ENCODE measurements around the gene KCNAB2.

The KCNAB2 gene

DNA sequence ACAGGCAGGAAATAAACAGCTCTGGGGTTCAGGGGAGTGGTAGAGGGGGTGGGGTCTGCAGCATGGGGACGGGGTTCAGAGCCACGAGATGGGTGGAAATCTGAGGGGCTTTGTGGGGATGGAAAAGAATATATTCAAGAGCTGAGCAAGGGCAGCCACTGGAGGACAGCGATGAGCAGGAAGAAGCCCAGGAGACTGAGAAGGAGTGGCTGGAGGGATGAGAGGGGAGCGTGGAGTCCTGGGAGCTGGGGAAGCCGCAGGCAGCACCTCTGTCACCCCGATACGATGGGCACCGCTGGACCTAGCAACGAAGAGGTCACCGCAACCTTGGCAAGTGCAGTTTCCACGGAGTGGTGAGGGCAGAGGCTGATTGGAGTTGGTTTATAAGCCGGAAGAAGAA lies 10.0 kb upstream of the KCNAB2 start:
- no peak for DNase-seq (ENCODE audit: low read depth, low spot score)
- TF ChIP-seq, protein P1, sequence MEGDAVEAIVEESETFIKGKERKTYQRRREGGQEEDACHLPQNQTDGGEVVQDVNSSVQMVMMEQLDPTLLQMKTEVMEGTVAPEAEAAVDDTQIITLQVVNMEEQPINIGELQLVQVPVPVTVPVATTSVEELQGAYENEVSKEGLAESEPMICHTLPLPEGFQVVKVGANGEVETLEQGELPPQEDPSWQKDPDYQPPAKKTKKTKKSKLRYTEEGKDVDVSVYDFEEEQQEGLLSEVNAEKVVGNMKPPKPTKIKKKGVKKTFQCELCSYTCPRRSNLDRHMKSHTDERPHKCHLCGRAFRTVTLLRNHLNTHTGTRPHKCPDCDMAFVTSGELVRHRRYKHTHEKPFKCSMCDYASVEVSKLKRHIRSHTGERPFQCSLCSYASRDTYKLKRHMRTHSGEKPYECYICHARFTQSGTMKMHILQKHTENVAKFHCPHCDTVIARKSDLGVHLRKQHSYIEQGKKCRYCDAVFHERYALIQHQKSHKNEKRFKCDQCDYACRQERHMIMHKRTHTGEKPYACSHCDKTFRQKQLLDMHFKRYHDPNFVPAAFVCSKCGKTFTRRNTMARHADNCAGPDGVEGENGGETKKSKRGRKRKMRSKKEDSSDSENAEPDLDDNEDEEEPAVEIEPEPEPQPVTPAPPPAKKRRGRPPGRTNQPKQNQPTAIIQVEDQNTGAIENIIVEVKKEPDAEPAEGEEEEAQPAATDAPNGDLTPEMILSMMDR (IDR thresholded peaks at IDR 0.05; ENCODE audit: insufficient read depth, low read length, missing control alignments) = peak; percentile 8
- CTCF ChIA-PET = interaction anchor here (3.4 kb wide), 1 partner anchor 11 kb away, joined by 20 read pairs; no protein-coding TSS in a partner anchor
- H3K4me3 ChIP-seq (ENCODE audit: low read depth, low read length) = no peak overlapping the region
- POLR2A ChIA-PET = no interaction called here

DNA sequence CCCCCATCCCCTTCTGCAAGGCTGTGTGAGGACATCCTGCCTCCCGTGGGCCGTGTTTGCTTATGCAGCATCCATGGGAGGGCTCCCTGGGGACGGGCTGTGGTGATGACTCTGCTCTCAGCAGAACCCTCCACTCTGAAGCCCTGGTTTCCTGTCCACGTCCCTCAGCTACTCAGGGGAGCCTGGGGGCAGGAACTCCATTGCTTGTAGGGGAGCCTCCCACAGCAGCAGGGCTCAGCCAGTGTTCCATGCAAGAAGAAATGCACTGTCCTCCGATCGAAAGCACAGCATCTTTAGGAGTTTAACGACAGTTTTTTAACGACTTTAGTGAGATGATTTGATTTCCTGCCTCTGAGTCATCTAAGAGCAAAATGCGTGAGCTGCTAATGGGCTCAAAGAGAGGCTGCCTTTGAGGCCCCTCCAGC lies 8.3 kb upstream of the KCNAB2 start:
- DNase-seq (ENCODE audit: low read depth, low spot score) = peak; percentile 63
- H3K4me3 ChIP-seq (ENCODE audit: low read depth, low read length) = no peak overlapping the region; the same call in 1 of the 2 replicates
- CTCF ChIA-PET = interaction anchor here (1.3 kb wide), 1 partner anchor 21 kb away, joined by 3 read pairs; no protein-coding TSS in a partner anchor
- POLR2A ChIA-PET = interaction anchor here (0.8 kb wide), 1 partner anchor 11 kb away, joined by 4 read pairs; no protein-coding TSS in a partner anchor
- TF ChIP-seq, protein P1 (IDR thresholded peaks at IDR 0.05; ENCODE audit: insufficient read depth, low read length, missing control alignments) = peak; percentile 7

DNA sequence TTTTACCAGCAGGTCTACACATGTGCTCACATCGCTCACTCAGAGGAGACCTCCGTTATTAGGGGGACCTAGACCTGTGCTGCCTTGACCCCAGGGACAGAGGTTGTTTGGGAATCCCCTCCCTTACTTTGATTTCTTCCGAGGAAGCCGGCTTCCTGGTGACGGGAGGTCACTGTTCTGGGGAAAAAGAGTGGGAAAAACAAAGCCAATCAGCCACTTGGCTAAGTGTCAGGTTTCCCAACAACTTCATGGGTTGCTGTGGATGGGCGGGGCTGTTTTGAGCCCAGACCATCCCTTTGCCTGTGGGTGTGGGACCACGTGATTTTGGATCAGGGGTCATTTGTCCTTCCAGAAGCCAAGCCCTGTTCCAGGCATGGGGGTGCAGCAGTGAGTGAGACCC lies 7.1 kb upstream of the KCNAB2 start:
- DNase-seq (ENCODE audit: low read depth, low spot score) = no peak

DNA sequence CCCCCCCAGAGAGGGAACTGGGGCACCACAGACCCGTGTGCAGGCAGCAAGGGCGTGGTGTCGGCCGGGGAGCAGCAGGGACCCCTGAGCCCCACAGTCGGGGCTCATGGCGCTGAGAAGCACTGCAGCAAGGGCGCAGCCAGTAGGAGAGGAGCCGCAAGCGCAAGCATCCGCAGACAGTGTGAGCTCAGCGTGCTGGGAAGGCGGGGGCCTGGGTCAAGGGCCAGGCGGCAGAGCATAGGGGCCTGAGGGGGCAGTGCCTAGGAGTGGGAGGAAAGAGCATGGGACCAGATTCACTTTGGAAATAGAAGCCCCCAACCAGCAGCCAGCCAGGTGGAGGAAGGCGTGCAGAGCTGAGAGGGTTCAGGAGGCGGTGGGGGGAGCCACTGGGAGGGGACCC lies 6.7 kb upstream of the KCNAB2 start:
- ChIA-PET CTCF (no interaction called here), POLR2A (no interaction called here)
- no peak overlapping the region for H3K4me3 ChIP-seq (ENCODE audit: low read depth, low read length)
- DNase-seq (ENCODE audit: low read depth, low spot score) = no peak
- TF ChIP-seq, protein P1 (IDR thresholded peaks at IDR 0.05; ENCODE audit: insufficient read depth, low read length, missing control alignments) = no peak

More for the DNA sequence above, 7.1 kb upstream of the KCNAB2 start:
- H3K4me3 ChIP-seq (ENCODE audit: low read depth, low read length) = no peak overlapping the region
- POLR2A ChIA-PET = no interaction called here
- CTCF ChIA-PET = interaction anchor here (1.0 to 1.3 kb wide), 2 partner anchors 23 to 147 kb away, joined by 3 read pairs; no protein-coding TSS in a partner anchor
- TF ChIP-seq, protein P1 (IDR thresholded peaks at IDR 0.05; ENCODE audit: insufficient read depth, low read length, missing control alignments) = no peak

DNA sequence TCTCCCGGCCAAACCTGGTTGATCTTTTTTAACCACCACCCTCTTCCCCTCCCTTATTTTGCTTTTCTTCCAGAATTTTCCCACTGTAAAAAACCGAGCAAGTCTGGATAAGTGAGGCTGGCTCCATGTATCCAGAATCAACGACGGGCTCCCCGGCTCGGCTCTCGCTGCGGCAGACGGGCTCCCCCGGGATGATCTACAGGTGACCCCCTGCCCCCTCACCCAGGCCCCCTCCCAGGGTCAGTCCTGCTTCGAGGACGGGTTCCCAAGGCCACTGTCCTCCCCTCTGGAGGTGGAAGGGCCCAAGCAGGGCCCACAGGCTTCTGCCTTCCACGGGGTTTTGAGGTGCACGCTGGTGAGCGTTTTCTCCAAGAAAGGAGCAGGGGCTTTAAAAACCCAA lies 5.2 kb upstream of the KCNAB2 start:
- CTCF ChIA-PET = no interaction called here
- POLR2A ChIA-PET = no interaction called here

DNA sequence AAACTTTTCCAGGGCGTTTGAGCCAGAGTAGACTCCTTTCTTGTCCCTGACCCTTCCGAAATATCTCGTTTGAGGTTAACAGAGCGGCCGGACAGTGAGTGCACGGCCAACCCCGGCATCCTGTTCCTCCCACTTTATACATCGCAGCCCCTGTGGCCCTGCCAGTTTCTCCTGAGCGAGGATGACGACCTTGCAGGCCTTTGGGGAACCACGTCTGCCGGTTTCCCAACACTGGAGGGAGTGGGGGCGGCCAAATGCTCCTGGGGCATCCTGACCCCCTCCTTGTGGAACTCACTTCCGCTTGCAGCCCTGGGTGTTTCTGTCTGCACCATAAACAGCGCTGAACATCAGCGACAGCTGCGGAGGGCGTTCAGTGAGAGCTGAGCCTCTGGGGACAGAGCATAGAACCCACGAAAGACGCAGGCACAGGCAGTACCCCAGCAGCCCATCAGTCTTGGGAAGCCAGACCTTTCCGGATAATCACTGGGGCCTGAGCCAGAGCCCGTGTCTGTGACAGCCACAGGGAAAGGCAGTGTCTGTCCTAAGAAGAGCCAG lies 4.8 kb upstream of the KCNAB2 start:
- H3K4me3 ChIP-seq (ENCODE audit: low read depth, low read length) = no peak overlapping the region
- CTCF ChIA-PET = interaction anchor here (0.9 to 3.1 kb wide), 4 partner anchors 7 to 302 kb away, joined by 3 to 17 read pairs (median 4); no protein-coding TSS in a partner anchor
- POLR2A ChIA-PET = no interaction called here
- TF ChIP-seq, protein P1 (IDR thresholded peaks at IDR 0.05; ENCODE audit: insufficient read depth, low read length, missing control alignments) = no peak
- DNase-seq (ENCODE audit: low read depth, low spot score) = no peak

More for the DNA sequence above, 5.2 kb upstream of the KCNAB2 start:
- H3K4me3 ChIP-seq (ENCODE audit: low read depth, low read length) = no peak overlapping the region
- DNase-seq (ENCODE audit: low read depth, low spot score) = no peak
- TF ChIP-seq, protein P1 (IDR thresholded peaks at IDR 0.05; ENCODE audit: insufficient read depth, low read length, missing control alignments) = no peak

Measured in AG04449 (cell line).